ENCODE data around the gene PEAK1. TPM values are rescaled to one million over a fixed set of nuclear protein-coding genes. Genes with fewer than 3 reads are reported as not detected.

Gene PEAK1
- total and polyA plus RNA-seq, 2 experiments from 2014 or later = 7.8 to 34.1 TPM

DNA sequence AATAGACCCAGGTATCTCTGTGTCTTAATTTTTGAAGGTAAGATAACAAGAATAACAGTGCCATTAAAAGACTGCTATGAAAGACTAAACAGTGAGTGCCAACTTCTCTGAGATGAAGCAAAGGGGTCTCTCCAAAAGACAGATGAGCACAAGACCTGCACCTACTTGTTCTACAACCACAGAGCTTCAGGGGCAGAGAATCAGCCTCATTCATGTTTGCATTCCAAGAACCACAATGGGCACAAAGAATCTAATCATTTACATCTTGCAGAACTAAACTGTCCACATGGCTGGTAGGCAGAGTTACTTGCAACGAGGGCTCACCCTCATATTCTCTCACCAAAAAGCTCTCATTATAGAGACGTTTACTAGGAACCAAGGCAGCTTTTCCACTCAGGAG is 83.9 kb downstream of the PEAK1 start (continued):
- TF ChIP-seq ZNF462 (CRISPR knock-in tag; IDR thresholded peaks at IDR 0.05) = no peak
- TF ChIP-seq ZNF331 (CRISPR knock-in tag; IDR thresholded peaks at IDR 0.05; ENCODE audit: low read depth) = no peak
- no peak for TF ChIP-seq STAT1 (IDR thresholded peaks at IDR 0.05; ENCODE audit: unreplicated experiment)
- TF ChIP-seq, protein P1, sequence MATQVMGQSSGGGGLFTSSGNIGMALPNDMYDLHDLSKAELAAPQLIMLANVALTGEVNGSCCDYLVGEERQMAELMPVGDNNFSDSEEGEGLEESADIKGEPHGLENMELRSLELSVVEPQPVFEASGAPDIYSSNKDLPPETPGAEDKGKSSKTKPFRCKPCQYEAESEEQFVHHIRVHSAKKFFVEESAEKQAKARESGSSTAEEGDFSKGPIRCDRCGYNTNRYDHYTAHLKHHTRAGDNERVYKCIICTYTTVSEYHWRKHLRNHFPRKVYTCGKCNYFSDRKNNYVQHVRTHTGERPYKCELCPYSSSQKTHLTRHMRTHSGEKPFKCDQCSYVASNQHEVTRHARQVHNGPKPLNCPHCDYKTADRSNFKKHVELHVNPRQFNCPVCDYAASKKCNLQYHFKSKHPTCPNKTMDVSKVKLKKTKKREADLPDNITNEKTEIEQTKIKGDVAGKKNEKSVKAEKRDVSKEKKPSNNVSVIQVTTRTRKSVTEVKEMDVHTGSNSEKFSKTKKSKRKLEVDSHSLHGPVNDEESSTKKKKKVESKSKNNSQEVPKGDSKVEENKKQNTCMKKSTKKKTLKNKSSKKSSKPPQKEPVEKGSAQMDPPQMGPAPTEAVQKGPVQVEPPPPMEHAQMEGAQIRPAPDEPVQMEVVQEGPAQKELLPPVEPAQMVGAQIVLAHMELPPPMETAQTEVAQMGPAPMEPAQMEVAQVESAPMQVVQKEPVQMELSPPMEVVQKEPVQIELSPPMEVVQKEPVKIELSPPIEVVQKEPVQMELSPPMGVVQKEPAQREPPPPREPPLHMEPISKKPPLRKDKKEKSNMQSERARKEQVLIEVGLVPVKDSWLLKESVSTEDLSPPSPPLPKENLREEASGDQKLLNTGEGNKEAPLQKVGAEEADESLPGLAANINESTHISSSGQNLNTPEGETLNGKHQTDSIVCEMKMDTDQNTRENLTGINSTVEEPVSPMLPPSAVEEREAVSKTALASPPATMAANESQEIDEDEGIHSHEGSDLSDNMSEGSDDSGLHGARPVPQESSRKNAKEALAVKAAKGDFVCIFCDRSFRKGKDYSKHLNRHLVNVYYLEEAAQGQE (IDR thresholded peaks at IDR 0.05; ENCODE audit: unreplicated experiment) = no peak
- no peak for TF ChIP-seq EZH2phosphoT487 (IDR thresholded peaks at IDR 0.05; ENCODE audit: unreplicated experiment)
- TF ChIP-seq CTCF (conservative IDR thresholded peaks at IDR 0.05; ENCODE audit: low read depth in 2 of 2) = no peak
